Fibroblast of lung (primary cell): Measurements from ENCODE around the gene ZBTB16. TPM values are rescaled to one million over a fixed set of nuclear protein-coding genes. Genes with fewer than 3 reads are reported as not detected.

Source experiments
- DNase-seq, 2 donors: peaks; one replicate each; pipeline versions ENCODE4 v3.0.0 to v3.0.0-alpha.2; 2010; ENCODE audit warnings: low read depth in 2 of 2
- H2AFZ ChIP-seq: 2 replicates; pipeline ENCODE4 v1.5.1; 2012; ENCODE audit warnings: low read length, control low read depth, inconsistent platforms
- H3K27ac ChIP-seq: 2 replicates; pipeline ENCODE4 v1.5.1; 2011; ENCODE audit warnings: low read length, control low read depth; ENCODE audit not compliant: insufficient read depth
- H3K27me3 ChIP-seq: 2 replicates; pipeline ENCODE4 v1.5.1; 2011; ENCODE audit warnings: mild to moderate bottlenecking, low read length; ENCODE audit not compliant: control insufficient read depth, insufficient read depth
- H3K36me3 ChIP-seq: 2 replicates; pipeline ENCODE4 v1.5.1; 2011; ENCODE audit warnings: low read length; ENCODE audit not compliant: control insufficient read depth, insufficient read depth
- H3K4me1 ChIP-seq: 2 replicates; pipeline ENCODE4 v1.5.1; 2011; ENCODE audit warnings: low read length; ENCODE audit not compliant: control insufficient read depth, insufficient read depth; ENCODE audit errors: extremely low read depth
- H3K4me2 ChIP-seq: 2 replicates; pipeline ENCODE4 v1.5.1; 2011; ENCODE audit warnings: low read length, control low read depth; ENCODE audit not compliant: insufficient read depth; ENCODE audit errors: extremely low read depth
- H3K4me3 ChIP-seq, 4 experiments: fragments of 200-600 bp in 1 of 4; sonication (generic) in 1 of 4; replicated peaks in 1 of 4; 2 replicates each; pipeline ENCODE4 v1.5.1; 2011 to 2016; ENCODE audit warnings: low read length in 4 of 4, low read depth in 3 of 4, mild to moderate bottlenecking in 3 of 4, control low read depth in 2 of 4, inconsistent platforms in 1 of 4, mixed read lengths in 1 of 4; ENCODE audit not compliant: insufficient read depth in 1 of 4; ENCODE audit errors: control extremely low read depth in 1 of 4
- H3K79me2 ChIP-seq: 2 replicates; pipeline ENCODE4 v1.5.1; 2012; ENCODE audit warnings: mild to moderate bottlenecking, low read length, inconsistent platforms; ENCODE audit not compliant: control insufficient read depth, insufficient read depth
- H3K9ac ChIP-seq: 2 replicates; pipeline ENCODE4 v1.5.1; 2011; ENCODE audit warnings: mild to moderate bottlenecking, low read length, control low read depth; ENCODE audit not compliant: insufficient read depth
- H3K9me3 ChIP-seq: 2 replicates; pipeline ENCODE4 v1.5.1; 2012; ENCODE audit warnings: low read depth, low read length; ENCODE audit not compliant: control insufficient read depth, insufficient read depth
- H4K20me1 ChIP-seq: 2 replicates; pipeline ENCODE4 v1.5.1; 2011; ENCODE audit warnings: low read length; ENCODE audit not compliant: control insufficient read depth, insufficient read depth; ENCODE audit errors: extremely low read depth
- CTCF ChIP-seq, 2 donors: IDR thresholded peaks in 1 of 2; conservative IDR thresholded peaks in 1 of 2; 1 replicate in 1 of 2; 2 replicates in 1 of 2; pipeline ENCODE4 v1.5.1; 2011 to 2012; ENCODE audit warnings: low read length in 2 of 2, control low read depth in 1 of 2, inconsistent platforms in 1 of 2, low read depth in 1 of 2, mild to moderate bottlenecking in 1 of 2
- EZH2 ChIP-seq: IDR thresholded peaks from 2 replicates; pipeline ENCODE4 v1.5.1; 2012; ENCODE audit warnings: low read length, control low read depth, mild to moderate bottlenecking; ENCODE audit errors: missing control alignments
- polyA plus RNA-seq, 2 donors: library from polyadenylated mRNA; depleted of rRNA in 1 of 2; stranded (reverse) in 1 of 2; unstranded in 1 of 2; fragments of >200 nt; gene quantifications; 2 replicates each; pipeline ENCODE4 v1.2.1, GENCODE V29; 2011 to 2012; ENCODE audit warnings: missing spikeins in 1 of 2
- total RNA-seq: library from RNA; depleted of rRNA; stranded (reverse); fragments of >200 nt; gene quantifications from 2 replicates; pipeline ENCODE4 v1.2.1, GENCODE V29; 2014

The ZBTB16 gene
- total and polyA plus RNA-seq, 2 donors (not counting 1 experiment from before 2014, with no cell fraction given) = not detected

DNA sequence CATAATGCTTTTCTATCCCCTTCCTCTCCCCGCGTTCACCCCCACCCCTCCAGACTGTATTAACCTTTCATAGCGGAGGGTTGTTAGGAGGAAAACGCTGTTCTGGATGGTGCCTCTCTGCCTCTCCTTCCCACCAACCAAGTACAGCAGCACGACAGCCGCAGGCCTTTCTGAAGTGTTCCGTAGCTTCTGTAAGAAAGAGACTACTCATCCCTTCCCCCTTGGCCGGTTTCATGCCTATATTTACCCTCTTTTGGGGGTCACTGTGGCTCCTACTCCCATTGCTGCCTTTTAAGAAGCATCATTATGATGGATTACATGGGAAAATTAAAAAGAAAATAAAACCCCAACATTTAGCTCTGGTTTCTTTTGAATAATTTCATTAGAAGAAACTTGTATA is 46.5 kb downstream of the ZBTB16 start:
- TF ChIP-seq EZH2 (no peak), CTCF (conservative IDR thresholded peaks at IDR 0.05 in 1 of 2, IDR thresholded peaks at IDR 0.05 in 1 of 2; ENCODE audit: low read depth in 1 of 2, low read length in 2 of 2) (no peak)
- Histone ChIP-seq H3K36me3 (no peaks in the 10 kb centered on the region), H2AFZ (no peak overlapping the region), H3K9ac (no peak overlapping the region), H3K27ac (no peak overlapping the region), H3K4me1 (no peaks in the 10 kb centered on the region), H3K4me3 (no peak overlapping the region), H4K20me1 (no peaks in the 10 kb centered on the region), H3K27me3 (peaks cover 2% of the 10 kb centered on the region), H3K9me3 (no peaks in the 10 kb centered on the region), H3K4me2 (no peak overlapping the region), H3K79me2 (no peaks in the 10 kb centered on the region)
- DNase-seq = no peak

- H3K9me3 ChIP-seq = no peaks in the 10 kb centered on the region
- H3K4me2 ChIP-seq = no peak overlapping the region
- no peak overlapping the region for H2AFZ ChIP-seq
- TF ChIP-seq CTCF (conservative IDR thresholded peaks at IDR 0.05 in 1 of 2, IDR thresholded peaks at IDR 0.05 in 1 of 2; ENCODE audit: low read depth in 1 of 2, low read length in 2 of 2) = no peak
- no peak for TF ChIP-seq EZH2
- H3K27me3 ChIP-seq = peaks cover 3% of the 10 kb centered on the region
- H3K27ac ChIP-seq = no peak overlapping the region
- no peaks in the 10 kb centered on the region for H3K4me1 ChIP-seq
- H3K9ac ChIP-seq = no peak overlapping the region
- H4K20me1 ChIP-seq = no peaks in the 10 kb centered on the region
- no peak for DNase-seq
- H3K79me2 ChIP-seq = no peaks in the 10 kb centered on the region
- H3K4me3 ChIP-seq = no peak overlapping the region
- no peaks in the 10 kb centered on the region for H3K36me3 ChIP-seq
These were observed 47.5 kb downstream of the ZBTB16 start for GRCh38 chr11:114106986-114107385.

DNA sequence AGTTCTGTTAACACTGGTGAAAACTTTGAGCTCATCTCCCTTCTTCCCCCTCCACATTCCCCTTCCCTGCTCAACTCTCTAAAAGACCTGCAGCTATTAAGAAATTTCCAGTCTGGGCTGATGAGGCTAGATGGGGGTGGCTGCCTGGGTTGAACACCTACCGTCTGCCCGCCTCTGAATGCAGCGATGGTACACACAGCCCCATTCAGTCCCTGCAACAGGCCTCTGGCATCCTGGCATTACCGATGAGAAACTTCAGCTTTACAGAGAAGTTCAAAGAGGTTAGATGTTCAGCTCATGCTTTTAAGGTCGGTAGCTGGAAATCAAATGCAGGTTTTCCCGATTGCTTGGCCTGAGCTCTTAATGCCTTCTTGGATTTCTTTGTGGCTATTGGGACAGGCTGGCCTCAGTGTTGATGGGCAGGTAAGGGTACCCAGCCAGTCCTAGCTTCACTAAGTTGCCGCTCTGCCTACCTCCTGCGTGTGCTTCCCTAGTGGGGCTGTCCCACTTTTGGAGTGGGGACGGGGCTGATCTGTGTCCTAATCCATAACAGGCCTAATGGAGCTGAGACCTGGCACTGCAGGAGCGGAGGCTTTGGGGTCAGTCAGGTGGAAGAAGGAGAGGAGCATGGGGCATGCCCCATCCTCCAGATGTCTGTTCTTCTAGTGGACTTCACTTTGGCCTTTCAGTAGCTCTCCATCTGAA is 49.1 kb downstream of the ZBTB16 start:
- no peaks in the 10 kb centered on the region for H3K36me3 ChIP-seq
- no peak overlapping the region for H3K9ac ChIP-seq
- H3K4me2 ChIP-seq = no peak overlapping the region
- no peak overlapping the region for H2AFZ ChIP-seq
- no peaks in the 10 kb centered on the region for H4K20me1 ChIP-seq
- no peaks in the 10 kb centered on the region for H3K4me1 ChIP-seq
- TF ChIP-seq CTCF (conservative IDR thresholded peaks at IDR 0.05 in 1 of 2, IDR thresholded peaks at IDR 0.05 in 1 of 2; ENCODE audit: low read depth in 1 of 2, low read length in 2 of 2) = no peak
- no peak for TF ChIP-seq EZH2
- no peak overlapping the region for H3K27ac ChIP-seq
- H3K79me2 ChIP-seq = no peaks in the 10 kb centered on the region
- H3K4me3 ChIP-seq = no peak overlapping the region
- H3K9me3 ChIP-seq = no peaks in the 10 kb centered on the region
- H3K27me3 ChIP-seq = peaks cover 3% of the 10 kb centered on the region
- no peak for DNase-seq
